Activated T-cell treated with anti-CD3 and anti-CD28 coated beads for 48 hours (primary cell): Measurements from ENCODE around the gene FXYD6.
"Not testable (repeated sequence)": the region's sequence is repeated elsewhere in the genome, so short reads cannot be mapped to it uniquely, and the experiment has no call there.

Source experiments
- DNase-seq: peaks from one replicate; pipeline ENCODE4 v3.0.0-alpha.2; 2020; ENCODE audit warnings: low read depth

FXYD6 gene

DNA sequence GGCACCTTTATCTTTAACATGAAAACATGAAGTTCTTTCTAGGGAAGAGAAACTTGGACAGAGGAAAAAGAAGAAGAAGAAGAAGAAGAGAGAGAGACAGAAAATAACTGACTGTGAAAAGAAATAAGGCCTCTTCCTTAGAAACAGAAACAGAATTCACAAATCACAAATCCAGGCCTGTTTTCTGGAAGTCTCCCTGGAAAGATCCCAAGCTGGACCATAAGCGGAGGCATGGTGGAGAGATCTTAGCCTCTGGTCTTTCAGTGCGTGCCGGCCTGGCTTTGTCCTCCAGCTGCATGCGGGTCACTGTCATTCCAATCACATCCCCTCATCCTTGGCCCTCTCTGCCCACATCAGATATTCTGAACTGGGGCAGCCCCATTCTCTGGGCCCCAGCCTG, 6.9 kb downstream of the FXYD6 start:
- DNase-seq: no peak

DNA sequence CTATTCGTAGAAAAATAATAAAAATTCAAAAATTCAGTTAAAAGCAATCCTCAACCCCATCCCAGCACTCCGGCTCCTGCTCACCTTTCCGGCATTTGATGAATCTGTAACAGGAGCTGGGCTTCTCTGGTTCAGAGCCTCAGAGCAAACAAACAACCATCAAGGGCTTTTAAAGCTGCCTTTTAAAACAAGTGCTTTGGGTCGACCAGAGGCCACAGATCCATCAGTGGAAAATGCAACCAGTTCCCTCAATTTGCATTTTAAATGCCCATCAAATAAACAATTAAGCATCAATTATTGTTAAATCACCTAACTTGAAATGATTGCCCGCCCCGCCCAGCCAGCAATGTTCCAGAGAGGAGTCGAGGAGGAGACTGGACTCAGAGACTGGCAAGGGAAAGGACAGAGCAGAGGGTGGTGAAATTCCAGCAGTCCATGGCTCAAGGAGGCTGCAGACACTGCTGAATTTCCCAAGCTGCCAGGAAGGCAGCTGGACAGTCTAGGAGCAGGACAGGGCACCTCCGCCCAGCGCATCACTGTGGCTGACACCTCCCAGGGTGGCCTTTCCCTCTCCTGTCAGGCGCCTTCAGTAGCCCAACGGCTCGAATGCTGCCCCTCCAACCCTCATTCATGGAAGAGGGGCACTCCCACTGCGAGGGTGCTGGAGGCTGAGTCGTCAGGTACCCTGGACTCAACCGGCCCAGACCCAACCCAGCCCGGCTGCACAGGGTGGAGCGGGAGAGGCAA, 7.5 kb downstream of the FXYD6 start:
- no peak for DNase-seq

DNA sequence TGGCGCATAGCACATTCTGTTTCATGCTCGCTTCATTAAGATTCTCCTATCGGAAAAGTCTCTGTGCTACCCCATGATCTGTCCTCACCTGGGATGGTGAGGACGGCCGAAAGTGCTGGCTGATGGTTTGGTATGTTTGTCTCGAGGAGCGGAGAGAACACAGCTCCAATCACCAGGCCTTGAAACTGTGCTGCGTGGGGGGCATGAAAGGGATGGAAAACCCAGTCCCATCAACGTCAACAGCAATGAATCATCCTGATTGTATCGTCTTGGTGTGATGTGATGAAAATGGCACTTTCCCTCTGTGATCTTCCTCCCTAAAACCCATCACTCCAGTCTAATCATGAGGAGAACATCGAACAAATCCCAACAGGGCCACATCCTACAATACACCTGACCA, 8.4 kb downstream of the FXYD6 start:
- no peak for DNase-seq

DNA sequence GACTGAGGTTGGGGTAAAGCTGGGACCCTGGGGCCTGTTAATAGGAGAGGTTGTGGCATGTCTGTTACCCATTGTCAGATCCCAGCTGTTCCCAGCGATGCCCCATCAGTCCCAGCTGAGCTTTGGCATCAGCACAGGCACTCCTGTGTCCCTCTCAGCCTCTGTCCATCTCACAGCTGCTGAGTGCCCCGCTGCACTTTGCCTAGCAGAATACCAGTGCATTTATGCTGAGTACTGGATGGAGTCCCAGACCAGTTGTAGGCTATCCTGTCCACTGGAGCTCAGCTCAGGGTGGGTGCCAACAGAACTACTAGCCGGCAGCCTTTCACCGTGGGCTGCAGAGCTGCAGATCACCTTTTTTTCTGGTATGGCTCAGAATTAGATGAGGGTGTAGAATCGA, 9.9 kb downstream of the FXYD6 start:
- no peak for DNase-seq

DNA sequence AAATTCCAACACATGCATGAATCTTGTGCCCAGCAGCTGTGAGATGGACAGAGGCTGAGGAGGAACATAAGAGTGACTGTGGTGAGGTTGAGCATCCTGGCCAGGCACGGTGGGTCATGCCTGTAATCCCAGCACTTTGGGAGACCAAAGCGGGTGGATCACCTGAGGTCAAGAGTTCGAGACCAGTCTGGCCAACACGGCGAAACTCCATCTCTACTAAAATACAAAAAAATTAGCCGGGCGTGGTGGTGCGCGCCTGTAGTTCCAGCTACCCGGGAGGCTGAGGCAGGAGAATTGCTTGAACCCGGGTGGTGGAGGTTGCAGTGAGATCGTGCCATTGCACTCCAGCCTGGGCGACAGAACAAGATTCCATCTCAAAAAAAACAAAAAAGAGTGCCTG, 10.9 kb downstream of the FXYD6 start:
- not testable (repeated sequence) for DNase-seq

DNA sequence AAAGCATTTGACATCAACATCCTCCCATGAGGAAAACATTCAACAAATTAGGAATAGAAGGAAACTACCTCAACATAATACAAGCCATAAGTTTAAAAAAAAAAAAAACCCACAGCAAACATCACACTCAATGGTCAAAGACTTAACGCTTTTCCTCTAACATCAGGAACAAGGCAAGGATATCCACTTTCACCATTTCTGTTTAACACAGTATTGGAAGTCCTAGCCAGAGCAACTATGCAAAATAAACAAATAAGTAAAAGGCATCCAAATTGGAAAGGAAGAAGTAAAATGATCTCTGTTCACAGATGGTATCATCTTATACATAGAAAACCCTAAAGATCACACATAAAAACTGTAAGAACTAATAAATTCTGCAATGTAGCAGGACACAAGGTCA, 13.1 kb downstream of the FXYD6 start:
- DNase-seq: no peak

DNA sequence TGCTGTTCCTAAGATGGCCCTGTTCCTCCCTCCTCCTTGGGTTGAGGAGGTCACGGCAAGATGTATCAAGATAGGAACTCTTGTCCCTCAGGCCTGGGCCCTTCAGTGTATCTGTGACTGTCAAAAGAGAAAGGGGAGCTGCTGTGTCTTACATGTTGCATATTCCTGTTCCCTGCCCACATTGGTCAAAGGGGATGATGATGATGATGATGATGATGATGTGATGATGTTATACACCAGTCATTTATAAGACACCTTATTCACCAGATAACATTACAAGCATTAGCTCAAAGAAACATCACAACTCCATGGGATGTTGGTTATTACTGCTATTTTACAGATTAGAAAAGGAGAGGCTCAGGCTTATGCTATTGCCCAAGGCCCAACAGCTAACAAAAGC, 13.7 kb downstream of the FXYD6 start:
- DNase-seq: no peak

DNA sequence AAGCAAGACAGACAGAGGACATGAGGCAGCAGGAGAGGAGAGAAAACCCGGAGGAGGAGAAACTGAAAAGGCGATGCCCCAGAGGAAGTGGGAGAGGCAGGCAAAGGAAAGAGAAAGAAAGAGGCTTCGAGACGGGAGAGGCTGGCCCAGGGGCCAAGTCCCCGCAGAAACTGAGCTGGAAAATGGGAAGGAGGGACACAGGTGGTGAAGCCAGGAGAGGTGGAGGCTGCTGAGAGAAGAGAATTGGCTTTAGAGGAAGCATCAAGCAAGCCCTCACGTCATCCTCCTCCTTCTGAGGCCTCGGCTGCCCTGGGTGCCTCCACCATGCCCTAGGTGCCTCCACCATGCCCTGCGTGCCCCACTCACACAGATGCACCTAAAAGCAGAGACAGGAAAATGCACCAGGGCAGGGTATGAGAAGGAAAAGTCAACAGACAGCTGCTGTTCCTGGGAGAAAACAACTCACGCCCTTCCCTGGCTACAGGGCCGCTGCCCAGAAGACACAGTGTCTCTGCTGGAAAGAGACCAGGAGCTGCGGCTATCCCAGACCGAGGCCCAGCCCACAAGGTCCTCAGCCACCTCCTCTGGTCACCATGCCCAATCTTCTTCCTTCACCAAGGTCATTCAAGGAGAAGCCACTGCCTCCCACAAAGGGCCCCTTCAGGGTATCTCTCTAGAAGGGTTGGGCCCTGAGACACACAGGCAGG, 14.3 kb downstream of the FXYD6 start:
- DNase-seq: no peak

DNA sequence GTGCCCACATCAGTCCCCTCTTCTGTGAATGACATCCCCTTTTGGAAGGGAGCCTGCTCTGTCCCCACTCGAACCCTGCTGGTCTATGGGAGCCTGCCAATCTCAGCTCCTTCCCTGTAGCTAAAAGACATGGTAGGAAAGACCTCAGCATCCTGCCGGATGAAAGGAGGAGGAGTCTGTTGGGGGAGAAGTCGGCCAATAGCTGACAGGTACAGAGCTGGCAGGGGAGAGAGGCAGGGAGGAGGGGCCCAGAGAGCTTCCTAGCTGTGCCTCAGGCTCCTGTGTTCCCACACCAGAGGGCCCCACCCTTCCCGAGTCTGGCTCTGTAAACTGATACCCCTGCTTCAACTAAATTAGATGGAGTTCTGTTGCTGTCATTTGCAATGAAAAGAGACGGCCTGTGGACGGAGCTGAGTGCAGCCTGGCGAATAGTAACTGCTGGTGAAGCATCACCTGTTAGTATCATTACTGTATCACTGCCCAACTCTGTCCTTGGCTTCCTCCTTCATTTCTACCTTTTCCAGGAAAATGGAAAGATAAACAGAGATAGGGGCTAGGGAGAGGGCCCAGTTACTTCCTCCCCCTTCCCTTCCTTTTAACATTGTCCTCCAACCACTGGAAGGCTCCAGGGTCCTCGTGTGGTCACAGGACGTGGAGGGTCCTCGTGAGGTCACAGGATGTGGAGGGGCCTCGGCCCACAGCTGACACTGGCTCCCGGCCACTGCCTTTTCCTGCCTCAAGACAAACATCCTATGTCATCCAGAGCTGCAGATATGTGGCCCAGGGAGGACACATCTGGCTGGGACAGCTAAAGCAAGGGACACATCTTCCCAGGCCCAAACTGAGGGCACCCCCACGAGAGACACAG, 15.1 kb downstream of the FXYD6 start:
- DNase-seq: no peak

DNA sequence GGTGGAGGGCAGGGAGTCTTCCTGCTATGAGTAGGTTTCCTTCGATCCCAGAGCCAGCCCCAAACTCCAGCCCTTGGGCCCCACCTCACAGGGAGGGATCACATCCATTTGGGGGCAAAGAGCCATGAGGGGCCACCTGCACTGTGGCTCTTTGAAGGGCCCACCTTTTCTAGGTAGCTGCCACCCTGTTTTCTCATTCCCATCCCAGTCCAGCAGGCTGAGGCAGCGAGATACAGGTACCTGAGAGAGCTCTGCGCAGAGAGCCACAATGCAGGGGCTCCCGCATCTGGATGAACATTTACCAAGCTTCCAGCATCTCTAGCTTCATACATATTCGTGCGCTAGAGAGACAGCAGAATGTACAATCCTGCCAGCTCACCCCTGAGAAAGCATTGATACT, 16.3 kb downstream of the FXYD6 start:
- DNase-seq: no peak

DNA sequence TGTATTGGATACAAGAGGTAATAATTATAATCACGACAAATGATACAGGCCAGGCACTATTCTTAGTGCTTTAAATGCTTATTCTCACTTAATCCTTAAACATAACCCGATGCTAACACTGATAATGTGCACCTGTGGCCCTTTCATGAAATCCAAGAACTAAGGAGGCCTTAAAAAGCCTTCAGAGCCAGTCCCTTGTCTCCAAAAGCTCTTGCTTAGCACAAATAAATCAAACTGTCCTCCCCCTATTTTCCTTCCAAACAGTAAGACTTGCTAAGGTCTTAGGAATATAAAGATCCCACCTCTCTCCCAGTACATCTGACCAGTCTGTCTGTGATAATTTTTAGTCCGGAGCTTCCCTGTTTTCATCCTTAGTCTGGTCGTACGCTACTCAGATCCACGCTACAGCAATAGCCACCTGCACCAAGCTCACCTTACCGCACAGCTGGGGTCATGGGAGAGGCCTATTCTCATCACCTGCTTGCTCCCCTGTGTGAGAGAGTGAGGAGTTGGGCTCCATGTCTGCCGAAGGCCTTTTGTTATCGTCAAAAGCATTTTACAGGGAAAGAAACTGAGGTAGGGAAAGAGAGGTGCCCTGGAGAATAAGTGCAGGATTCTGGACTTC, 16.9 kb downstream of the FXYD6 start:
- DNase-seq: no peak

DNA sequence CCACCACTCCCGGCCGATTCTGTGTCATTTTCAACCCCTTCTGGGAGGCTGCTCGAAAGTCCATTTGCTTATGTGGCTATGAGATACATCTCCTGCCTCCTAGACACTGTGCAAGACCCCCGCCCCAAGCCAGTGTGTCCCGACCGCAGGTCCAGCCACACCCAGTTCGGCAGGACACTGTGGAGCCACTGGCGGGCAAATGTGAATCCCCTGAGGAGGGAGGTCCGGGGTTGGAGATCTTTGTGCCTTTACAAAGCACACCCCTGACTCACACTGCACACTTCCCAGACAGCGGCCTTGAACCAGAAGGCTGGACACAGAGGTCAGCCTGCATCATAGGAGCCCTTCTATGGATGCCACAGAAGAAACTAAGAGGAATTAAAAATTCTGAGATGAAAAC, 17.4 kb downstream of the FXYD6 start:
- DNase-seq: no peak

DNA sequence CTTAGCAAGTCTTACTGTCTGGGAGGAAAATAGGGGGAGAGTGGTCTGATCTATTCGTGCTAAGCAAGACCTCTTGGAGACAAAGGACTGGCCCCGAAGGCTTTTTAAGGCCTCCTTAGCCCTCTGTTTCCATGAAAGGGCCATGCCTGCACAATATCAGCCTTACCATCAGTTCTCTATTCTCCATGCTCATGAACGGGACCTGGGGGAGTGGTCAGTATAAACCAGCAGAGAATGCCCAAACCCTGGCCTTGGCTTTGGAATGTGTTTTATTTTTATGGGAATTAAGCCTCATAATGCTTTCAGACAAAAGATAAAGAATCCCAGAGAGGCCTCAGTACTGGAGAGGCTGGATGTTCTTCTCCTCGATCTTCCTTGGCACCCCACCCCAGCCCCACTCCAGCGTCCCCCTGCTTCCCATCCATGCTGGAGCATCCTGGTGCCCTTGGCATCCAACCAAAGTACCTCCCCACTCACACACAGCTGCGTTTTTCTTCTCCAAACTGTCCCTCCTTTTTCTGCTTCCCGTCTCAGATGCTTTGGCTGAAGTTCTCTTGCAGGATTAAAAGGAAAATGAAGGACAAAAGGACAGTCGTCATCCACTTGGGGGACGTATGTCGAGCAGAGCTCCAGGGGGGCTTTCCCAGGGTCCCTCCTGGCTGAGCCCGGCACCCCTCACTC, 18.6 kb downstream of the FXYD6 start:
- no peak for DNase-seq

DNA sequence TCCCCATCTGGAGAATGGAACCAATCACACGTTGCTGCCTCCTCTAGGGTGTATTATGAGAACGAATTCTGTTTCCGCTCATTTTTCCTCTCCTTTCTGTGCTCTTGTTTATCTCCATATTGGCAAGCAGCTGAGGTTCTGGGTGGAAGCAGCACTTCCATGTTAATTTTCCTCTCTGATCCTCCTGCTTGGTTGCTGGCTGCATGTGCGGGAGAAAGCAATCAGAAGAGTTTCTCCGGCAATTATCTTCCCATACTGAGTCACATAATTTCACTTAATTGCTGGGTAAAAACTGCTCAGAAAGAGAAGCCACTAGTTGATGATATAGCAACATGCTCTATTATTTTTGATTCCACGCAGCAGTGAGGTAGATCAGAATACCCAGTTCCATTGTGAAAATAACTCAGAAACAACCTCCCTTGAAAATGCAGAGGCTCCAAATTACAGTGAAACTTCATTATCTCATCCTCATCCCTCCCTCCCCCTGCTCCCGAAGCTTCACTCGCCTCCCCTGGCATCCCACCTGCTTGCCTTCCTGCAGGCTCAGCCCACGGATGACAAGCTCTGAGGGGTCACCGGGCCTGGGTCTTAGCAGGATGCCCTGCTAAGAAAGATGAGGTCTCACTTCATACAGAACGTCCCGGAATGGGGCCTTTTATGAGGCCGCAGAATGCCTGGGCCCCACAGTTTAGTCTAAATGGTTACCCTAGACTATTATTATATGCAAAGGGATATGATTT, 20.4 kb downstream of the FXYD6 start:
- no peak for DNase-seq

DNA sequence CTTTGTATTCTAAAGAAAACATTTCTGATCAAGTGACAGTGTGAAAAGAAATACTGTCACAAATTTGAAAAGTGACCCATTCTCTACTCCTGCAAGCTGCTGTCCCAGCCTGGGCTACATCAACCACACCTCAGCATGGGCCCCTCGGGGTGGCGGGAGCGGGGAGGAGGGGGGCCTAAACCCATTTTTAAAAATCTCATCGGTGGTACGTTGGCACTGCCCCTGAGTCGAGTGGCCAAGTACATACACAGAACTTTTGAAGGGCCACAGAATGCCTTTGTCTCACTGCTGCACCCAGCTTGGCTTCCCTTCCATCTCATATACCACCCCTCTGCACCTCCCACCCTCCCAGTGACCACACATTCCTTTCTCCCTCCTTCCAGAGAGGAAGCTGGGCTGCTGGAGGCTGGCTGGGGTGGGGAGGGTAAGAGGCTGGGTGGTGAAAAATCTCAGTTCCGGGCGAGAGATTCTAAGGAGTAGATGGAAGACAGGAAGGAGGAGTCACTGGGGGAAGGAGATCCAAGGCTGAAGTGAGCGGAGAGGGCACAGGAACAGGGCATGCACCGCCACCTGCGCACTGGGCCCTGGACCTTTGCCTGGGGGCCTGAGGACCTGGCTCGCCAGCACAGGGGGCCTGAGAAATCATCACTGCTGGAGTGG, 21.1 kb downstream of the FXYD6 start:
- no peak for DNase-seq

DNA sequence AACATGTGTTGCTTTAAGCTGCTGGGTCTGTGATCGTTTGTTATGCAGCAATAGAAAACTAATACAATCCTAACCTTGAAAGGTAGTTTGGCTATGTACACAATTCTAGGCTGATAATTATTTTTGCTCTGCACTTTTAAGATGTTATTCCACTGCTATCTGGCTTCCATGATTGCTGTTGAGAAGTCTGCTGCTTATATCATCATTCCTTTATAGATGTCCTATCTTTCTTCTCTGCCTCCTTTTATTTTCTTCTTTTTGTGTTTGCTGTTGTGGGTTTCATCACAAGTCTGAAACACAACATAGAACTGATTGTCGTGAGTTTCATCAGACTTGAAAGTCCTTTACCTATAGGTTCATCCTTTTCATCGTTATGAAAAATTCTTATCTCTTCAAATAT, 24.1 kb downstream of the FXYD6 start:
- DNase-seq: no peak

DNA sequence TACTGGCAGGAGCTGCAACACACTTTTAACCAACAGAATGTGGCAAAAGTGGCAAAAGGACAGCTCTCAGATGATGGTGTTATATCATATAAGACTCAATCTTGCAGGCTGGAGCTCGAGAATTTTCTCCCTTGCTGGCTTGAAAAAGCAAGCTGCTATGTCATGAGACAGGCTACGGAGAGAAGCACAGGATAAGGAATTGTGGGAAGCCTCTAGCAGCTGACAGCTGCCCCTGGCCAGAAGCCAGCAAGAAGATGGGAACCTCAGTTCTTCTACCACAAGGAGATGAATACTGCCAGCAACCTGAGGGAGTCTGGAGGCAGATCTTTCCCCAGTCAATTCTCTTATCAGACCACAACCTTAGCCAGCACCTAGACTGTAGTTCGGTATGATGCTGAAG, 24.6 kb downstream of the FXYD6 start:
- no peak for DNase-seq

DNA sequence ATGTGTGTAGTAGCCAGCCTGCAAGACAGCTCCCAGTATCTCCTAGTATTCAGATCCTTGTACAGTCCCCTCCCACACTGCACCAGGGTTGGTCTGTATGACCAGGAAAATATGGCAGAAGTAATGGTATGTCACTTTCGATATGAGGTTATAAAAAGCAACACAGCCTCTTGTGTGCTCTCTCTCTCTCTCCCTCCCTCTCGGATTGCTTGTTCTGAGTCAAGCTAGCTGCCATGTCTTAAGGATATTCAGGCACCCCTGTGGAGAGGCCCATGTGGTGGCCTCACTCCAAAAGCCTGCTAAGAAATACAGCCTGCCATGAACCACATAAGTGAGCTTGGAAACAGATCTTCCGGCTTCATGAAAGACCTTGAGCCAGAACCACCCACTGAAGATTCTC, 25.4 kb downstream of the FXYD6 start:
- no peak for DNase-seq

DNA sequence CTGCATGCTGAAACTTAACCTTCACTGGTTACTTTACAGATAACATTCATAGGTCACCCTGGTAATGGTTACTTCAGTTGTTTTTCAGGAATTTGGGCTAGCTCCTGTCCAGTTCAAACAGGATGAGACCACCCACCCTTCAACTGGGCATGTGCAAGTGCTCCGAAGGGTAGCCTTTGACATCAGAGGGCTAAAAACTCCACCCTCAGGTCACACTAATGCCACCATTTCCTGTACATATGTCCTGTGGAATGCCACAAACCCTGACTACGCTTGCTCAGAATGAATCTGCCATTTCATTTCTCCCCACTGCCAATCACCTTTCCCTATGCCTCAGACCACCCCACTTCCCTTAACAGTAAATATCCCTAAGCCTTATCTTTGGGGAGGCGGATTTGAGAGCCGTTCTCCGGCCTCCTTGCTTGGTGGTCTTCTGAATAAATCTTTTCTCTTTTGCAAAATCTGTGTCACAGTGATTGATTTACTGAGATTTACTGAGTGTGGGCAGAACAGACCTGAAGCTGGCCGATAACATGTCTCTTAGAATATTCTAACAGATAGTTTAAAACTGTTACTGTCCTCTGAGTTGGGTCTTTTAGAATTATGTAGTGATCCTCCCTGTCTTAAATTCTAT, 26.6 kb downstream of the FXYD6 start:
- DNase-seq: no peak
